GM23338 (cell line): ENCODE data around the gene EEF1E1.

Source experiments
- CREB1 ChIP-seq: fragments of 250-450 bp; sonication (Bioruptor Pico); IDR thresholded peaks from 2 replicates; pipeline ENCODE4 v1.5.0; 2020; ENCODE audit warnings: low read depth, mild to moderate bottlenecking, moderate library complexity
- EZH2 ChIP-seq: fragments of 200-600 bp; sonication (generic); IDR thresholded peaks from one replicate; pipeline ENCODE4 v1.8.0; 2017; ENCODE audit warnings: antibody characterized with exemption, mild to moderate bottlenecking, low read depth; ENCODE audit not compliant: unreplicated experiment
- EZH2phosphoT487 ChIP-seq: fragments of 200-600 bp; sonication (generic); IDR thresholded peaks from one replicate; pipeline ENCODE4 v1.8.1; 2018; ENCODE audit warnings: antibody characterized with exemption; ENCODE audit not compliant: unreplicated experiment
- JUNB ChIP-seq: IDR thresholded peaks from one replicate; pipeline ENCODE4 v1.6.1; 2016; ENCODE audit warnings: antibody characterized with exemption; ENCODE audit not compliant: unreplicated experiment
- NANOG ChIP-seq: IDR thresholded peaks from 2 replicates; pipeline ENCODE4 v1.6.1; 2016; ENCODE audit warnings: antibody characterized with exemption, borderline replicate concordance
- POLR2AphosphoS5 ChIP-seq: IDR thresholded peaks from 2 replicates; pipeline ENCODE4 v1.6.1; 2016; ENCODE audit warnings: antibody characterized with exemption, low read depth
- STAT1 ChIP-seq: IDR thresholded peaks from one replicate; pipeline ENCODE4 v1.6.1; 2016; ENCODE audit warnings: antibody characterized with exemption; ENCODE audit not compliant: unreplicated experiment
- ZNF114 ChIP-seq: fragments of 250-450 bp; sonication (Bioruptor Pico); IDR thresholded peaks from 2 replicates; pipeline ENCODE4 v1.5.0; 2020; ENCODE audit warnings: mild to moderate bottlenecking, moderate library complexity
- TF ChIP-seq, protein P1 (sequence below), 2 experiments: fragments of 200-600 bp in 1 of 2; sonication (generic) in 1 of 2; conservative IDR thresholded peaks; 2 replicates each; pipeline versions ENCODE4 v1.5.1 to v1.6.1; 2016 to 2017; ENCODE audit warnings: antibody characterized with exemption in 2 of 2, low read depth in 2 of 2, mild to moderate bottlenecking in 2 of 2, moderate library complexity in 1 of 2

- TF ChIP-seq, protein P1, sequence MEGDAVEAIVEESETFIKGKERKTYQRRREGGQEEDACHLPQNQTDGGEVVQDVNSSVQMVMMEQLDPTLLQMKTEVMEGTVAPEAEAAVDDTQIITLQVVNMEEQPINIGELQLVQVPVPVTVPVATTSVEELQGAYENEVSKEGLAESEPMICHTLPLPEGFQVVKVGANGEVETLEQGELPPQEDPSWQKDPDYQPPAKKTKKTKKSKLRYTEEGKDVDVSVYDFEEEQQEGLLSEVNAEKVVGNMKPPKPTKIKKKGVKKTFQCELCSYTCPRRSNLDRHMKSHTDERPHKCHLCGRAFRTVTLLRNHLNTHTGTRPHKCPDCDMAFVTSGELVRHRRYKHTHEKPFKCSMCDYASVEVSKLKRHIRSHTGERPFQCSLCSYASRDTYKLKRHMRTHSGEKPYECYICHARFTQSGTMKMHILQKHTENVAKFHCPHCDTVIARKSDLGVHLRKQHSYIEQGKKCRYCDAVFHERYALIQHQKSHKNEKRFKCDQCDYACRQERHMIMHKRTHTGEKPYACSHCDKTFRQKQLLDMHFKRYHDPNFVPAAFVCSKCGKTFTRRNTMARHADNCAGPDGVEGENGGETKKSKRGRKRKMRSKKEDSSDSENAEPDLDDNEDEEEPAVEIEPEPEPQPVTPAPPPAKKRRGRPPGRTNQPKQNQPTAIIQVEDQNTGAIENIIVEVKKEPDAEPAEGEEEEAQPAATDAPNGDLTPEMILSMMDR (conservative IDR thresholded peaks at IDR 0.05; ENCODE audit: low read depth in 2 of 2): no peak
- no peak for TF ChIP-seq ZNF114 (CRISPR knock-in tag)
- TF ChIP-seq EZH2: no peak
- no peak for TF ChIP-seq EZH2phosphoT487
- TF ChIP-seq POLR2AphosphoS5: no peak
- no peak for TF ChIP-seq CREB1 (CRISPR knock-in tag)
- TF ChIP-seq NANOG: no peak
- no peak for TF ChIP-seq STAT1
- TF ChIP-seq JUNB: no peak
Observed at GRCh38 chr6:8054276-8054675, 48.1 kb downstream of the EEF1E1 start.
